HG03439 (cell line): Measurements from ENCODE around the gene KIF26A.

Source experiments
- ATAC-seq: cut with Tn5 transposase; IDR thresholded peaks from one replicate; pipeline ENCODE4 v1.9.1; 2021; ENCODE audit warnings: mild to moderate bottlenecking, moderate library complexity; ENCODE audit not compliant: unreplicated experiment

Gene KIF26A

GRCh38 chr14:104101086-104101621 lies 37.2 kb upstream of the KIF26A start:
- ATAC-seq, result no peak

DNA sequence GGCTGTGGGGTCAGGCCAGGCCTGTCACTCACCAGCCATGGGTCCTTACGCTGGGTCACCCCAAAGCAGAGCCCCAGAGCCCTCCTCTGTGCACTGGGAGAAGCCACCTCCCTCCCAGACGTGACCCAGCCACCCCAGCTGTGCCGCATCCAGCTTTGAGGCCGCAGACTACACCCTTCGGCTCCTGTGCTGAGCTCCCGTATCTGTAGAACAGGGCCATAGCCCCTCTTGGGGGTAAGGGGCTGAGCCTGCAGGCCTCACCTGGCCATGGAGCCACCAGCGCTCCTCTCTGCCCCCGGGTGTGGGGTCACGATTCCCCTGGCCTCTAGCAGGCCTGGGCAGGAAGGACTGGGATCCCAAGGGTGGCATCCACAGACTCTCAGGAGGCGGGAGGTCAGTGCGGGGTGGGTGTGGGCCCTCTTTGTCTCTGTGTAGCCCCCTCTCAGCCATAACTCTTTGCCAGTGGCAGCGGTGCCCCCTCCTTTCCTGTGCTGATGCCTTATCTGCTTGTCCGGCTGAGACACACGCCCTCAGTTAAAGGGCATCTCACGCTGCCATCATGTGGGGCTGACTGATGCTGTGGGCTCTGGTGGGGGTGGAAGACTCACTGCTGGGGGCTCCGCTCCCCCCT lies 36.6 kb upstream of the KIF26A start:
- ATAC-seq, result no peak

GRCh38 chr14:104102282-104102914 lies 36.0 kb upstream of the KIF26A start:
- ATAC-seq, result no peak

GRCh38 chr14:104103061-104103445 lies 35.3 kb upstream of the KIF26A start:
- ATAC-seq, result no peak

- no peak for ATAC-seq
These were observed 34.8 kb upstream of the KIF26A start for GRCh38 chr14:104103446-104104075.

- no peak for ATAC-seq
These were observed 34.1 kb upstream of the KIF26A start for GRCh38 chr14:104104076-104104901.

GRCh38 chr14:104105071-104105821 lies 33.1 kb upstream of the KIF26A start:
- ATAC-seq, result no peak

- no peak for ATAC-seq
These were observed 32.4 kb upstream of the KIF26A start for GRCh38 chr14:104105822-104106470.

DNA sequence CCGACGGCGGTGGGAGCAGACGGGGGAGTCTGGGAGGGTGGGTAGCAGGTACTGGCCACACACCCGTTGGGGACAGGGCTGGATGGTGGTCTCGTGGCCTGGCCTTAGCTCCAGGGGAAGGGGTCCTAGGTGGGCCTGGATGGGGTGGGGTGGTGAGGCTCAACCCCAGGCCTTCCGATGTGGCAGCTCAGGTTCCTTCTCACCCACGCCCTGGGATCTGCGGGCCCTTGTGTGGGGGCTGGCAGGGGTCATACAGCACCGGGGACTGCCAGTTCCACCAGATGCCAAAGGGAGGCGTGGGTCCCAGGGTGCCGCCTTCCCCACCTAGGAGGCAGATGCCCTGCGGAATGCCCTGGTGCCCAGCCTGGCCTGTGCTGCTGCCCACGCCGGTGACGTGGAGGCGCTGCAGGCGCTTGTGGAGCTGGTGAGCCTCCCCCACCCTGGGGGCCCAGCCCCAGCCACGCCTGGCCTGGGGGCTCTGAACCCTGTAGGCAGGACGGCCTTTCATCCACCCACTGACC lies 31.9 kb upstream of the KIF26A start:
- no peak for ATAC-seq

GRCh38 chr14:104107101-104107581 lies 31.2 kb upstream of the KIF26A start:
- no peak for ATAC-seq

DNA sequence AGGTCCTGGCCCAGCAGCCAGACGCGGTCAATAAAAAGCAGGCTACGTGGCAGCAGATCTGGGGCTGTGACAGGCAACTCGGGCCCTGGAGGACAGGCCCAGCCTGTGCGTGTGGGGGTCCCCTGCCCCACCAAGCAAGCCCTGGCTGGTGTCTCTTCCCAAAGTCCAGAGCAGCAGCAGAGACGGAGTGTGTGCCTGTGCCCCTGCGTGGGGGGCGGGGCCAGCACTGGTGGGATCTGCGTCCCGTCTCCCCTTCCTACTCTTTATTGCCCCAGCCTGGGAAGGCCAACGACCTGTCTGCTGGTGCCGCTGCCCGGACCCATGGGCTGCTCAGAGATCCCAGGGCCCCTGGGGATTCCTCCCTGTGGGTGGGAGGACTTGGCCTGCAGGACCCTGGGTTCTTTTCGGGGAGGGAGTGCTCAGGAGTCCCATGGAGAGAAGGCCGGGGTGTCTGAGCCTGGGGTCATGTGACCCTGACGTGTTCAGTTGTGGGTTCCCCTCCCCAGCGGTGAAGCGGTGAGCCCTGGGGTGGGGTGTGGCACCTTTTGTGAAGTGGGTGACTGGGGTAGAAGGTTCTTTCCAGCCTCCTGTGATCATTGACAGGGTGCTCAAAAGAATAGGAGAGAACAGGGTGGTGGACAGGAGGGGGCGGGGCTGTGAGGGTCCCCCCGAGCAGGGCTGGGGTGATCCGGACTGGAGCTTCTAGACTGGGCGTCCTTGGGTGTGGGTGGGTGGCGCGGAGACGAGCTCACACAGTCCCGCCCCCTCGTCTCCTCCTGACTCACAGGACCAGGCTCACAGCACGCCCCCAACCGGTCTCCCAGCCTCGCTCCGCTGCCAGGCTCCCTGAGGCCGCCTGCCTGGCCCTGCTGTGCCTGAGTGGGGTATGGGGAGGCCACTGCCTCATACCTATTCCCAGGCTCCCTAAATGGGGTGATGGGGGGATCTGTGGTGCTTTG lies 30.5 kb upstream of the KIF26A start:
- no peak for ATAC-seq

GRCh38 chr14:104108570-104109541 lies 29.5 kb upstream of the KIF26A start:
- no peak for ATAC-seq

DNA sequence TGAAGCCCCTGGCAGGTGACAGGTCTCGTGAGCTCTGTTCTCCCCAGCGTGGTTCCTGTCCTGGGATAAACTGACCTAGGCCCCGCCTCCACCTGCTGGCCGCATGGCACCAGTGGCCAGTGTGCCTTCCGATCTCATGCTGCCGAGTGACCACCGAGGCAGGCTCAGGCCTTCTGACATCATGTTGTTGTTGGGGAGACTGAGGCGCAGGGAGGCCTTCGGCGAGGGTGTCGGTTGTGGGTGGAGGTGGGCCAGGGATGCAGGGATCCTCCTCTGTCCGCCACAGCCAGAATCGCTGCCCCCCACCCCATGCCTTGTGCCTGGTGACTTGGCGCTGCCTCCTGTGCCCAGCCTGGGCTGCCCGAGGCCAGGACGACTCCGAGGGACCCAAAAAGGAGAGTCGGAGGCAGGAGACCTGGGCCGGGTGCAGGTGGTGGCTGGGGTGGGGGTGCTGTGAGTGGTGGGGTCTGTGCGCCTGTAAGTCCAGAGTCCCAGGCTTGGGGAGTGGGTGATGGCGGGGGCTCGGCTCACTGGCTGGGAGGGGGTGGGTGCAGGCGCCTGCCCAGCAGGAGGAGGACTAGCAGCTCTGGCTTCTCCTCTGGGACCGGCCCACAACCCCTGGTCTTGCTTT lies 28.5 kb upstream of the KIF26A start:
- no peak for ATAC-seq

- no peak for ATAC-seq
These were observed 27.7 kb upstream of the KIF26A start for GRCh38 chr14:104110491-104111209.

DNA sequence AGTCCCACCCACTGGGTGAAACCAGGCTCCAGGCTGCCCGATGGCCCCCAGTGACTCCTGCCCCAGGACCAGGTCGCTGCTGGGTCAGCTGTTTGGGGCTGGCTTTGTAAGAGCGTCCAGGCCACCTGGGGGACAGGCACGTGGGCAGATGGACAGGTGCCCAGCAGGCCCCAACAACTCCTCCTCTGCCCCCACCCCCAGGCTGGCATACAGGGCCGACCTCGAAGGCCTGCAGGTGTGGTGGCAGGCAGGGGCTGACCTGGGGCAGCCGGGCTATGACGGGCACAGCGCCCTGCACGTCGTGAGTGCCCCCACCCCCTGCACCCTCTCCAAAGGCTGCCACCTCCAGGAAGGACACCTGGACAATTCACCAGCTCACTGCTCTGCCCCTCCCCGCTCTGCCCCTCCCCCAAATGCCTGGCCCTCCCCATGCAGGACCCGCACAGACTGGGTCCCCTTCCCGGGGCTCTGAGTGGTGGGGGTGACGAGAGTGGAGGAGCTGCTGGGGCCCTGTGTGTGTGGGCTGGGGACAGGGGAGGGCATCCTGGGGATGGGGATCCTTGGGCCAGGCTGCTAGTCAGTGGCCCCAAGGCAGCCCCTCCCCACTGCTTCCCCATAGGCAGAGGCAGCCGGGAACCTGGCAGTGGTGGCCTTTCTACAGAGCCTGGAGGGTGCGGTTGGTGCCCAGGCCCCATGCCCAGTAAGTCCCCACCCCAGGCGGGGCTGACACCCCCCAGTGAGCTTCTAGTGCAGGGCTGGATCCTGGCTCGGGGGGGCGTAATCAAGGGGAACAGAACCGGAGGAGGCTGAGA lies 26.9 kb upstream of the KIF26A start:
- no peak for ATAC-seq
